Measurements from ENCODE around the gene CDKN2B. TPM values are rescaled to one million over a fixed set of nuclear protein-coding genes. Genes with fewer than 3 reads are reported as not detected.
A peak's percentile ranks its signal among the peaks of the same experiment; 100 is the strongest.

CDKN2B gene
- total and polyA plus RNA-seq, 2 donors (not counting 3 experiments of a cell fraction or from before 2014, with no cell fraction given) = 1.6 to 2.1 TPM

GRCh38 chr9:21968331-21969010 is 40.6 kb downstream of the CDKN2B start:
- CTCF ChIA-PET = interaction anchor here (0.9 to 4.7 kb wide), 14 partner anchors 8 to 270 kb away, joined by 3 to 47 read pairs (median 4); partner anchors contain the start of gene CDKN2B
- Histone ChIP-seq H3K79me2 (ENCODE audit: control insufficient read depth, insufficient read depth, low read length) (no peaks in the 10 kb centered on the region), H3K27me3 (ENCODE audit: control insufficient read depth in 2 of 2, insufficient read depth in 2 of 2, low read length in 2 of 2) (peaks cover 63 to 97% of the 10 kb centered on the region in 2 experiments), H4K20me1 (replicated peaks; ENCODE audit: control insufficient read depth, extremely low read depth, insufficient read depth, low read length) (peaks cover 2% of the 10 kb centered on the region), H3K4me3 (replicated peaks in 1 of 3; ENCODE audit: insufficient read depth in 1 of 3, low read depth in 1 of 3, low read length in 3 of 3) (no peak overlapping the region), H3K4me1 (ENCODE audit: control insufficient read depth, extremely low read depth, insufficient read depth, low read length) (peaks cover 34% of the 10 kb centered on the region), H3K4me2 (ENCODE audit: insufficient read depth, low read length) (no peak overlapping the region), H2AFZ (ENCODE audit: low read depth, low read length) (peak overlapping the region; percentile 29), H3K9ac (replicated peaks; ENCODE audit: extremely low read depth, insufficient read depth, low read length) (no peak overlapping the region), H3K9me3 (replicated peaks; ENCODE audit: control insufficient read depth, insufficient read depth, low read length) (no peaks in the 10 kb centered on the region), H3K27ac (ENCODE audit: insufficient read depth, low read depth, low read length) (no peak overlapping the region), H3K9me1 (replicated peaks; ENCODE audit: control insufficient read depth, extremely low read depth, insufficient read depth, low read length) (no peaks in the 10 kb centered on the region), H3K36me3 (ENCODE audit: control insufficient read depth in 2 of 2, extremely low read depth in 1 of 2, insufficient read depth in 2 of 2, low read length in 2 of 2) (no peaks in the 10 kb centered on the region)
- DNase-seq (ENCODE audit: low read depth, low spot score) (peak; percentile 57), FAIRE-seq (peak; percentile 49)
- dilution Hi-C loops (cut with MboI; ENCODE audit: extremely low pct_ligation_motif_present, low sequenced_read_pairs) (no loop called here), intact Hi-C loops (cut with micrococcal nuclease) (loop anchor here (2.0 kb wide), 1 partner anchor 40 kb away; the partner anchor contains the start of gene CDKN2B)
- TF ChIP-seq EZH2 (IDR thresholded peaks at IDR 0.05; ENCODE audit: borderline replicate concordance, low read depth, low read length, severe bottlenecking) = peak; percentile 93
- TF ChIP-seq CTCF (IDR thresholded peaks at IDR 0.05; ENCODE audit: extremely low read depth in 1 of 2, insufficient read depth in 1 of 2, low read depth in 1 of 2, low read length in 2 of 2) = peak in 1 of 2 donors; percentile 11
- TF ChIP-seq GATA2 (IDR thresholded peaks at IDR 0.05; ENCODE audit: insufficient read depth, insufficient read length, low read depth, low read length) = no peak
- POLR2A ChIA-PET = interaction anchor here (0.6 kb wide), 1 partner anchor 261 kb away, joined by 6 read pairs; no protein-coding TSS in a partner anchor
- BruUV-seq (replicated peaks) = no TSS peak

All from endothelial cell of umbilical vein (primary cell).